Measurements from ENCODE around the gene N4BP2.
A peak's percentile ranks its signal among the peaks of the same experiment; 100 is the strongest.

N4BP2 gene

DNA sequence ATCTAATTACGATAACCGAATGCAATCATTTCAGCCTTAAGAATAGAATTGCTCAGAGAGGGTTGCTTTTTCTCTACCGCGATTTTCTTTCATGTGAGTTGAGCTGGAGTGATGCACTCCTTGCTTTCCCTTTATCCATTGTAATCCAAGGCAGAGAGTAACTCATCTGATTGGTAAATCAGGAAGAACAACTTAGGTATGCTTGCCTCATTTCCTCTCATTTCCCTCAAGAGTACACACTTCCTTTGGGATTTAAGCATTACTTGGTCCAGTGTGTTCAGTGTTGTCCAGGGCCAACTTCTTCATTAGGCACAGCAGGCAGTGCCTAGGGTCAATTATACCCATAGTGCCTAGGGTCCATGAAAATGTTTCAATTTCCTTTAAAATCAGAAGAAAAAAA, 15.7 kb upstream of the N4BP2 start:
- H3K4me3 ChIP-seq (replicated peaks; ENCODE audit: low read depth, low read length): no peak overlapping the region
- no peak for DNase-seq (ENCODE audit: extremely low read depth, low read depth)

DNA sequence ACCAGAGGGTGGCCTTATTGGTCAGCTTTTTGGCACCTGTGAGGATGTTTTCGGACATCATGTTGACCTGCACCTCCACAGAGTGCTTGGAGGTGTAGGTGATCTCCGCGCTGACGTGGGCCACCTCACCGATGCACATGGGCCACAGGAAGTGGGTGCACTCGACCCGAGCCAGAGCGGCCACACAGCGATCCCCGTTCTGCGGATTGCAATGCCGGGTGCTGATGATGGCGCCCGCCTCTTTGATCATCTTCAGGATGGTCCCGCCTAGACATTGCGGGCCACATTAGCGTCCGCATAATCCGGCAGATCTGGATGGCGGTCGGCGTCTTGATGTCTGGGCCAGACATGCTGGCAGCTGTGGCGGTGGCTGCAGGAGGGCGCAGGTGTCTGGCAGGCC, 12.9 kb upstream of the N4BP2 start:
- H3K4me3 ChIP-seq (replicated peaks; ENCODE audit: low read depth, low read length): no peak overlapping the region
- TF ChIP-seq, protein P1, sequence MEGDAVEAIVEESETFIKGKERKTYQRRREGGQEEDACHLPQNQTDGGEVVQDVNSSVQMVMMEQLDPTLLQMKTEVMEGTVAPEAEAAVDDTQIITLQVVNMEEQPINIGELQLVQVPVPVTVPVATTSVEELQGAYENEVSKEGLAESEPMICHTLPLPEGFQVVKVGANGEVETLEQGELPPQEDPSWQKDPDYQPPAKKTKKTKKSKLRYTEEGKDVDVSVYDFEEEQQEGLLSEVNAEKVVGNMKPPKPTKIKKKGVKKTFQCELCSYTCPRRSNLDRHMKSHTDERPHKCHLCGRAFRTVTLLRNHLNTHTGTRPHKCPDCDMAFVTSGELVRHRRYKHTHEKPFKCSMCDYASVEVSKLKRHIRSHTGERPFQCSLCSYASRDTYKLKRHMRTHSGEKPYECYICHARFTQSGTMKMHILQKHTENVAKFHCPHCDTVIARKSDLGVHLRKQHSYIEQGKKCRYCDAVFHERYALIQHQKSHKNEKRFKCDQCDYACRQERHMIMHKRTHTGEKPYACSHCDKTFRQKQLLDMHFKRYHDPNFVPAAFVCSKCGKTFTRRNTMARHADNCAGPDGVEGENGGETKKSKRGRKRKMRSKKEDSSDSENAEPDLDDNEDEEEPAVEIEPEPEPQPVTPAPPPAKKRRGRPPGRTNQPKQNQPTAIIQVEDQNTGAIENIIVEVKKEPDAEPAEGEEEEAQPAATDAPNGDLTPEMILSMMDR (IDR thresholded peaks at IDR 0.05; ENCODE audit: low read depth, low read length, missing control alignments): no peak
- no peak for DNase-seq (ENCODE audit: extremely low read depth, low read depth)

More for the DNA sequence above, 15.7 kb upstream of the N4BP2 start:
- TF ChIP-seq, protein P1 (IDR thresholded peaks at IDR 0.05; ENCODE audit: low read depth, low read length, missing control alignments): no peak

DNA sequence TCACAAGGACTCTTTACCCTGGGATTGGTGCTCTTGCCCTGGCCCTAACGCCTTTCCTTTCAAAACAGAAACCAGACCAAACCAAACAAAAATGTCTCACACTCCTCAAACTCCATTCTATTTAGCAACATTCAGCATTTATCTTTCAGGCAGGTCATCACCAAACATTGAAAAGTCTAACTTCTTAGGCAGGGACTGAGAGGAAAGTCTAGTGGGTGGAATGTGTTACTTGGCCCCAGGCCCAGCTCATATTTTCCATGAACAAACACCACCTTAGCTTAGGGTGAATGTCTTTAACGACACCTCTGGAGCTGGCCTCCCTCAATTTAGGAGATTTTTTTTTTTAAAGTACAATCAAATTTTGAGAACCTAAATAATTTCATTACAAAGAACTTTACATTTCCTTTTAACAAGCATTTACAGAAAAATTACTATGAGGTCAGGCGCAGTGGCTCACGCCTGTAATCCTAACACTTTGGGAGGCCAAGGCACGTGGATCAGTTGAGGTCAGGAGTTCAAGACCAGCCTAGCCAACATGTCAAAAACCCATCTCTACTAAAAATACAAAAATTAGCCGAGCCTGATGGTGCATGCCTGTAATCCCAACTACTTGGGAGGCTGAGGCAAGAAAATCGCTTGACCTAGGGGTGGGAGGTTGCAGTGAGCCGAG, 10.2 kb upstream of the N4BP2 start:
- TF ChIP-seq, protein P1 (IDR thresholded peaks at IDR 0.05; ENCODE audit: low read depth, low read length, missing control alignments): no peak
- no peak overlapping the region for H3K4me3 ChIP-seq (replicated peaks; ENCODE audit: low read depth, low read length)
- no peak for DNase-seq (ENCODE audit: extremely low read depth, low read depth)

DNA sequence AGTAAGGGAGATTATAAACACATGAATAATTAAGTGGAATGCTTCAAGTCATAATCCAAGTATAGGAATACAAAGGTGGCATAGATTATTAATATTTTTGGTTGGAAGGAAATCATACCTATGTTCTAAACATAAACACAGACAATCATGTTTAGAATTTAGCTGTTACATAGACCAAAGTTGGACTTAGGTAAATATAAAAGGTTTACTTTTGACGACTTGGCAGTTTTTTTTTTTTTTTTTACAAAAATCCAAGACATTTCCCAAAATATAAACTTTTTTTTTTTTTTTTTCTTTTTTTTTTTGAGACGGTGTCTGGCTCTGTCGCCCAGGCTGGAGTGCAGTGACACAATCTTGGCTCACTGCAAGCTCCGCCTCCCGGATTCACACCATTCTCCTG, 3.5 kb upstream of the N4BP2 start:
- DNase-seq (ENCODE audit: extremely low read depth, low read depth): no peak
- H3K4me3 ChIP-seq (replicated peaks; ENCODE audit: low read depth, low read length): no peak overlapping the region
- TF ChIP-seq, protein P1 (IDR thresholded peaks at IDR 0.05; ENCODE audit: low read depth, low read length, missing control alignments): no peak

DNA sequence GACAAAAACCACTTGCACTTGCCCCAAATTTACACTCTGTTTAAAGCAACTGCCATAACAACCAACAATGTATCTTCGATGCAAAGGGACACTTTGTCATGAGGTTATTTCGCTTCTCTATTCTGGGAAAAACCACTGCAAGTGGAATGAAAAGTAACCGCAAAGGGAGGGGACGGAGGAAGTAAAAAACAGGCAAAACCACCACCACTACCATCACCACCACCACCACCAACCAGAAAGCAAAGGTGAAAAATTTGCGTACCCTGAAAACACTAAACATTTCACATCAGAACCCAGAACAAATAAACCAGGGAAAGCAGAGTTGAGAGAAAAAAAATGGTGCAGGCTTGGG, 1.2 kb upstream of the N4BP2 start:
- DNase-seq (ENCODE audit: extremely low read depth, low read depth): no peak
- H3K4me3 ChIP-seq (replicated peaks; ENCODE audit: low read depth, low read length): peak overlapping the region; percentile 63
- TF ChIP-seq, protein P1 (IDR thresholded peaks at IDR 0.05; ENCODE audit: low read depth, low read length, missing control alignments): no peak

DNA sequence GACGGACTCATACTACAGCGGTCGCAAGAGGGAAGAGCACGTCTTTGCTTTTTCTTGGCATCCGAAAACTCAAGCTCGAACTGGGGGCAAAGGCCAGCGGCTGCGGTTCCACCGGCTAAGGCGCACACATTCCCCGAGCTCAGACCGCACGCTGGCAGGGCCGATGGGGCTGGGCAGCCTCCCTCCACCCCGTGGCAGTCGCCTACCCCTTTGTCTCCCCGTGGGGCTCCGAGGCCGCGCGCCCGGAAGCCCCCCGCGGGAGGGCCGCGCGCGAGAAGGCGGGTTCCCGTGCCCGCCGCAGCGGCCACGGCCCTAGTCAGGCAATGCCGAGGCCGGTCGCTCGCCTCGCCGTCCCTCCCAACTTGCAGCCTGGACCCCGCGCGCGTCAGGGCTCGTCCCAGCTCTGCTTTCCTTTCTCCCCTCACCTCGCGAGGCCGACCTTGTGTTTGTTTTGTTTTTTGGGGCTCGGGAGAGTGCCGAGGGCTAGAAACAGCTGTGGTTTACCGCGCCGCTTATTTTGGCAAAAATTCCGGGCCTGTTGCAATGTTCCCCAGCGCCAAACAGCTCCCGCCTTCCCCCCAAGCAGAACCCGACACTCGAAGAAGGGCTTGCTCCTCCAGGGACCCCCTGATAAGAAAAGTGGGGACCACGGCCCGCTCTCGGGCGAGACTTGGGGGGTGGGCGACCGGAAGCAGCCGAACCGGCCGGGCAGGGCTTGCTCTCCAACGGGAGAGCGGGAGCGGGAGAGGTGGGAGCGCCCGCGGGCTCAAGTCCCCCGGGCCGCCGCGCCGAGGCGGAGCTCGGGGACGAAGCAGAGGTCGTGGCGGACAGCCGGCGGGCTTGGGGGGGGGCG, 561 bp upstream of the N4BP2 start:
- peak; percentile 52 for DNase-seq (ENCODE audit: extremely low read depth, low read depth)
- peak overlapping the region; percentile 63 for H3K4me3 ChIP-seq (replicated peaks; ENCODE audit: low read depth, low read length)
- TF ChIP-seq, protein P1 (IDR thresholded peaks at IDR 0.05; ENCODE audit: low read depth, low read length, missing control alignments): no peak

Measured in HFF-Myc (cell line).